ENCODE measurements around the gene PTRH1. TPM values are rescaled to one million over a fixed set of nuclear protein-coding genes. Genes with fewer than 3 reads are reported as not detected.

PTRH1 gene
- total RNA-seq, 1 experiment from 2014 or later = 35.5 TPM

GRCh38 chr9:127707766-127708165 lies 7.7 kb downstream of the PTRH1 start:
- in situ Hi-C loops (cut with HindIII; ENCODE audit: low pct_unique_long_range_greater_than_20kb, low sequenced_read_pairs) = no loop called here
- DNase-seq (ENCODE audit: low read depth, low spot score) = peak; percentile 38

- peak; percentile 47 for DNase-seq (ENCODE audit: low read depth, low spot score)
- in situ Hi-C loops (cut with HindIII; ENCODE audit: low pct_unique_long_range_greater_than_20kb, low sequenced_read_pairs) = no loop called here
These were observed 8.6 kb downstream of the PTRH1 start, which contains the start of gene CFAP157 for GRCh38 chr9:127706836-127707241. TSS of gene CFAP157 (plus strand) at chr9:127706988. CDS start at chr9:127707032, 44 bp downstream.

GRCh38 chr9:127705577-127706379 lies 9.7 kb downstream of the PTRH1 start:
- DNase-seq (ENCODE audit: low read depth, low spot score) = no peak
- in situ Hi-C loops (cut with HindIII; ENCODE audit: low pct_unique_long_range_greater_than_20kb, low sequenced_read_pairs) = no loop called here

- in situ Hi-C loops (cut with HindIII; ENCODE audit: low pct_unique_long_range_greater_than_20kb, low sequenced_read_pairs) = no loop called here
- no peak for DNase-seq (ENCODE audit: low read depth, low spot score)
These were observed 12.0 kb downstream of the PTRH1 start for GRCh38 chr9:127703289-127703946.

GRCh38 chr9:127700594-127701255 lies 14.7 kb downstream of the PTRH1 start:
- DNase-seq (ENCODE audit: low read depth, low spot score) = no peak
- in situ Hi-C loops (cut with HindIII; ENCODE audit: low pct_unique_long_range_greater_than_20kb, low sequenced_read_pairs) = no loop called here

GRCh38 chr9:127700140-127700539 lies 15.3 kb downstream of the PTRH1 start:
- in situ Hi-C loops (cut with HindIII; ENCODE audit: low pct_unique_long_range_greater_than_20kb, low sequenced_read_pairs) = no loop called here
- DNase-seq (ENCODE audit: low read depth, low spot score) = no peak

- DNase-seq (ENCODE audit: low read depth, low spot score) = peak; percentile 87
- in situ Hi-C loops (cut with HindIII; ENCODE audit: low pct_unique_long_range_greater_than_20kb, low sequenced_read_pairs) = no loop called here
These were observed 16.3 kb downstream of the PTRH1 start for GRCh38 chr9:127698985-127699670.

GRCh38 chr9:127698386-127698785 lies 17.1 kb downstream of the PTRH1 start:
- DNase-seq (ENCODE audit: low read depth, low spot score) = no peak
- in situ Hi-C loops (cut with HindIII; ENCODE audit: low pct_unique_long_range_greater_than_20kb, low sequenced_read_pairs) = no loop called here

- in situ Hi-C loops (cut with HindIII; ENCODE audit: low pct_unique_long_range_greater_than_20kb, low sequenced_read_pairs) = no loop called here
- no peak for DNase-seq (ENCODE audit: low read depth, low spot score)
These were observed 17.9 kb downstream of the PTRH1 start for GRCh38 chr9:127697575-127697974.

- in situ Hi-C loops (cut with HindIII; ENCODE audit: low pct_unique_long_range_greater_than_20kb, low sequenced_read_pairs) = no loop called here
- DNase-seq (ENCODE audit: low read depth, low spot score) = no peak
These were observed 20.4 kb downstream of the PTRH1 start for GRCh38 chr9:127694890-127695720.

GRCh38 chr9:127693697-127694096 lies 21.8 kb downstream of the PTRH1 start:
- DNase-seq (ENCODE audit: low read depth, low spot score) = no peak
- in situ Hi-C loops (cut with HindIII; ENCODE audit: low pct_unique_long_range_greater_than_20kb, low sequenced_read_pairs) = no loop called here

- DNase-seq (ENCODE audit: low read depth, low spot score) = no peak
- in situ Hi-C loops (cut with HindIII; ENCODE audit: low pct_unique_long_range_greater_than_20kb, low sequenced_read_pairs) = no loop called here
These were observed 22.3 kb downstream of the PTRH1 start for GRCh38 chr9:127693143-127693542.

- in situ Hi-C loops (cut with HindIII; ENCODE audit: low pct_unique_long_range_greater_than_20kb, low sequenced_read_pairs) = no loop called here
These were observed 23.4 kb downstream of the PTRH1 start for GRCh38 chr9:127692071-127692470.

GRCh38 chr9:127690735-127691134 lies 24.7 kb downstream of the PTRH1 start:
- DNase-seq (ENCODE audit: low read depth, low spot score) = no peak
- in situ Hi-C loops (cut with HindIII; ENCODE audit: low pct_unique_long_range_greater_than_20kb, low sequenced_read_pairs) = no loop called here

More at GRCh38 chr9:127692071-127692470, 23.4 kb downstream of the PTRH1 start:
- DNase-seq (ENCODE audit: low read depth, low spot score) = no peak

- DNase-seq (ENCODE audit: low read depth, low spot score) = no peak
- in situ Hi-C loops (cut with HindIII; ENCODE audit: low pct_unique_long_range_greater_than_20kb, low sequenced_read_pairs) = no loop called here
These were observed 26.0 kb downstream of the PTRH1 start for GRCh38 chr9:127689329-127690000.

- in situ Hi-C loops (cut with HindIII; ENCODE audit: low pct_unique_long_range_greater_than_20kb, low sequenced_read_pairs) = no loop called here
- no peak for DNase-seq (ENCODE audit: low read depth, low spot score)
These were observed 28.7 kb downstream of the PTRH1 start for GRCh38 chr9:127686461-127687393.
